GM19023 (cell line): Measurements from ENCODE around the gene PLEKHA7.

Experiments used
- ATAC-seq: cut with Tn5 transposase; IDR thresholded peaks from one replicate; pipeline ENCODE4 v1.9.1; 2021; ENCODE audit warnings: mild to moderate bottlenecking, moderate library complexity; ENCODE audit not compliant: unreplicated experiment

PLEKHA7 gene

GRCh38 chr11:16758382-16759024 lies 255.7 kb downstream of the PLEKHA7 start:
- no peak for ATAC-seq

GRCh38 chr11:16750417-16750816 lies 263.8 kb downstream of the PLEKHA7 start:
- no peak for ATAC-seq

DNA sequence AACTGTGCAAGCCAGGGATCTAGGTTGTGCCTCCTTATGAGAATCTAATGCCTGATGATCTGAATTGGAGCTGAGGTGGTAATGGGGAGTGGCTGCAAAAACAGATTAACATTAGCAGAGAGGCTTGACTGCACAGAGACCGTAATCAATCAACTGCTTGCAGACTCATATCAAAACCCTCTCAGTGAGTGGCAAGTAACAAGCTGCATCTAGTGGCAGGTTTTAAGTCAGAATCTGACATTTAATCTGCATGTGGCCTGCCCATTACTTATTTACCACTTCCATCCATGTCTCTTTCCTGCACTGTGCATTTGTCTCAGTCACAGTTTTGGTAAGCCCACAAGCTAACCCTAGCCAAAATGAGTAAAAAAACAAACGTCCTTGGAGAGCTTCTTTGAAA lies 264.5 kb downstream of the PLEKHA7 start:
- no peak for ATAC-seq

DNA sequence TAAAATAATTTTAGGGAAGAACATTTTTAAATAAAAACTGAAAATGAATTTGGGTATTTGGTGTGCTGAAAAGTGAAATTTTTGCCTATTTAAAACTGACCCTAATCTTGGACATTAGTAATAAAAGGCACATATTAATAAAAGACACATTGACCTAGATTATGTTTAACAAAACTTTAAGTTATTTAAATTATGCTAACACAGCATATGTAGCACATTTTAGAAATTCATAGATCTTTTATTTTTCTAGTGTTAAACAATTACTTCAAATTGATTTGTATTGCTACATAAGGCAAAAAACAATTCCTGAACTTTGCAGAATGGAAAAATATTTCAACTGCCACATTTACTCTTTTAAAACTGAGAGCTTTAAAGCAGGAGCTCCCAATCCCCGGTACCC lies 265.1 kb downstream of the PLEKHA7 start:
- ATAC-seq, result no peak

- ATAC-seq, result no peak
Measured at GRCh38 chr11:16745950-16746605, 268.1 kb downstream of the PLEKHA7 start.

DNA sequence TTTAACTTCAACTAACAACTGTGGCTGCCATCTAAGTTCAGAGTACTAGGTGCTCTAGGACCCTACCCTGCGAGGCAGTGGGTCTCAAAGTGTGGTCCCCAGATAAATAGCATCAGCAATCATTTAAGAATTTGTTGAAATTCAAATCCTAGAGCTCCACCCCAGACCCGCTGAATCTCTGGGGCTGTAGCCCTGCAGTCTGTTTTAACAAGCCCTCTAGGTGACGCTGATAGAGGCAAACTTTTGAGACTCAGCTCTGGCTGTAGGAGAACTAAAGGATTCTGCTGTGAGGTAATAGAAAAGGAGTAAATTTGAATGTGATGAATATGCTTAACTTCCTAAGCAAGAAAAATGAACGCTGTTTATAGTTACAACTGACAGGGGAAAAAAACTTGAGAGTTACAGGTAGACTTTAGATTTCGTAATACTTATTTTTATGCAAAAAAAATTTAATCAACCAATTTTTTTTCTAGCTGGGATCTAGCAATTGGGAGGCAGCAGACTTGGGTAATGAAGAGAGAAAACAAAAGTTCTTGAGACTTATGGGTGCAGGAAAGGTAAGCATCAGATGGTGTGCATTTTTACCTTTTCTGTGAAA lies 270.0 kb downstream of the PLEKHA7 start:
- ATAC-seq, result no peak

DNA sequence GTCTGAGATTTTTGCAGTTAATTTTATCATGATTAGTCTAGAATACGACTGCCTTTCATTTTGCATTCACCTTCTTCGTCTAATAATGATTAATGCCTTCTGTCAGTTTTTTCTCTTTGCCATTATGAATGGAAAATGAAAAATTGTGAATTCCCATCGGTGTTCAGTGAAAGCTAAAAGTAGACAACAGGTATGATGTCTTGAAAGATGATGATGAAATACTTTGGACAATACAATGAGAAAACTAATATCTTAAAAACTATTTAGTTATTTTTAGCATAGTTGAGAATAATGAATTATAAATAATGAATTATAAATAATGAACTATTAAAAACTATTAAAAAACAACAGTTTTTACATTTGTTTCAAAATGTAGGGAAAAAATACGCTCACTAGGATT lies 270.7 kb downstream of the PLEKHA7 start:
- ATAC-seq, result no peak

GRCh38 chr11:16741473-16741872 lies 272.7 kb downstream of the PLEKHA7 start:
- ATAC-seq, result no peak

GRCh38 chr11:16738947-16739815 lies 275.0 kb downstream of the PLEKHA7 start:
- ATAC-seq, result peak; percentile 0

- ATAC-seq, result peak; percentile 97
Measured at GRCh38 chr11:16738193-16738946, 275.8 kb downstream of the PLEKHA7 start, which contains the start of gene C11orf58. Gene C11orf58 (plus strand): TSS chr11:16738647. CDS start chr11:16738779, 132 bp downstream.

GRCh38 chr11:16737818-16738192 lies 276.4 kb downstream of the PLEKHA7 start:
- peak; percentile 10 for ATAC-seq
